HFF-Myc (cell line): ENCODE results near the gene EXD2.

Experiments
- DNase-seq: peaks from one replicate; pipeline ENCODE4 v3.0.0-alpha.2; 2011; ENCODE audit warnings: low read depth; ENCODE audit errors: extremely low read depth
- H3K4me3 ChIP-seq: replicated peaks from 2 replicates; pipeline ENCODE4 v1.5.1; 2011; ENCODE audit warnings: low read depth, mild to moderate bottlenecking, control low read depth, low read length
- CTCF ChIP-seq: IDR thresholded peaks from 2 replicates; pipeline ENCODE4 v1.5.1; 2012; ENCODE audit warnings: mild to moderate bottlenecking, low read depth, low read length, control low read depth; ENCODE audit errors: missing control alignments

The EXD2 gene

GRCh38 chr14:69260861-69261564, 69.7 kb downstream of the EXD2 start:
- DNase-seq, result no peak
- peak; percentile 37 for TF ChIP-seq CTCF
- H3K4me3 ChIP-seq, result peak overlapping the region; percentile 43

GRCh38 chr14:69261761-69262331, 70.5 kb downstream of the EXD2 start:
- no peak for DNase-seq

GRCh38 chr14:69262516-69262915, 71.2 kb downstream of the EXD2 start:
- H3K4me3 ChIP-seq, result no peak overlapping the region
- no peak for DNase-seq
- TF ChIP-seq CTCF, result no peak

More at GRCh38 chr14:69261761-69262331, 70.5 kb downstream of the EXD2 start:
- H3K4me3 ChIP-seq, result no peak overlapping the region
- no peak for TF ChIP-seq CTCF

- no peak overlapping the region for H3K4me3 ChIP-seq
- no peak for DNase-seq
- TF ChIP-seq CTCF, result no peak
These were observed 72.1 kb downstream of the EXD2 start for GRCh38 chr14:69263364-69263763.

GRCh38 chr14:69263771-69264170, 72.5 kb downstream of the EXD2 start:
- no peak for TF ChIP-seq CTCF
- H3K4me3 ChIP-seq, result no peak overlapping the region

GRCh38 chr14:69266572-69267345, 75.5 kb downstream of the EXD2 start:
- DNase-seq, result no peak
- no peak overlapping the region for H3K4me3 ChIP-seq
- TF ChIP-seq CTCF, result no peak

More at GRCh38 chr14:69263771-69264170, 72.5 kb downstream of the EXD2 start:
- no peak for DNase-seq
